OCI-LY7 (cell line): ENCODE results near the gene PLD1. TPM values are rescaled to one million over a fixed set of nuclear protein-coding genes. Genes with fewer than 3 reads are reported as not detected.

Experiments
- BruUV-seq: library from RNA; stranded (reverse); fragments of 400-500 nt; replicated peaks from 2 replicates; lab custom pipeline; 2021; lab: Mats Ljungman, UMichigan
- CTCF ChIA-PET: fragments of 300-600 bp; sonication (Branson Sonifier 250); formaldehyde crosslinking; loops from one replicate; lab custom pipeline; 2022; ENCODE audit warnings: antibody characterized with exemption; ENCODE audit not compliant: unreplicated experiment; lab: Charles Lee
- POLR2A ChIA-PET: fragments of 300-600 bp; sonication (Branson Sonifier 250); formaldehyde crosslinking; loops from one replicate; lab custom pipeline; 2022; ENCODE audit warnings: antibody characterized with exemption; lab: Charles Lee
- DNase-seq: peaks from one replicate; pipeline ENCODE4 v3.0.0-alpha.2; 2015; ENCODE audit warnings: low spot score
- H2AFZ ChIP-seq: fragments of 200-600 bp; sonication (generic), shearing (Covaris generic); 2 replicates; pipeline ENCODE4 v1.6.1; 2014; ENCODE audit warnings: mild to moderate bottlenecking, antibody characterized with exemption, low read length, moderate library complexity
- H3K27ac ChIP-seq: fragments of 200-600 bp; sonication (generic); 2 replicates; pipeline ENCODE4 v1.5.1; 2014; ENCODE audit warnings: mixed run types, low read depth, mild to moderate bottlenecking, moderate library complexity, low read length, inconsistent platforms; ENCODE audit not compliant: poor library complexity, severe bottlenecking
- H3K36me3 ChIP-seq: fragments of 200-600 bp; sonication (generic); 2 replicates; pipeline ENCODE4 v1.6.1; 2014; ENCODE audit warnings: mild to moderate bottlenecking, antibody characterized with exemption, low read length, moderate library complexity, mixed read lengths; ENCODE audit not compliant: insufficient read depth
- H3K4me1 ChIP-seq: fragments of 200-600 bp; sonication (generic); 2 replicates; pipeline ENCODE4 v1.5.1; 2014; ENCODE audit warnings: mild to moderate bottlenecking, low read length; ENCODE audit not compliant: insufficient read depth, poor library complexity, severe bottlenecking
- H3K4me2 ChIP-seq: fragments of 200-600 bp; sonication (generic); 2 replicates; pipeline ENCODE4 v1.6.1; 2014; ENCODE audit warnings: mild to moderate bottlenecking, low read length
- H3K4me3 ChIP-seq: fragments of 200-600 bp; sonication (generic); 2 replicates; pipeline ENCODE4 v1.5.1; 2014; ENCODE audit warnings: mild to moderate bottlenecking, low read depth, low read length; ENCODE audit not compliant: poor library complexity, severe bottlenecking
- H3K79me2 ChIP-seq: fragments of 200-600 bp; sonication (generic); 2 replicates; pipeline ENCODE4 v1.6.1; 2016; ENCODE audit warnings: low read depth, mild to moderate bottlenecking, low read length, moderate library complexity, mixed read lengths; ENCODE audit not compliant: insufficient read depth
- H3K9me2 ChIP-seq: fragments of 200-600 bp; sonication (generic); 2 replicates; pipeline ENCODE4 v1.6.1; 2016; ENCODE audit warnings: mild to moderate bottlenecking, low read length, mixed read lengths; ENCODE audit not compliant: insufficient read depth
- H3K9me3 ChIP-seq: fragments of 200-600 bp; sonication (generic); 2 replicates; pipeline ENCODE4 v1.6.1; 2014; ENCODE audit warnings: mild to moderate bottlenecking, mixed run types, low read length, mixed read lengths
- H4K20me1 ChIP-seq: fragments of 200-600 bp; sonication (generic); 2 replicates; pipeline ENCODE4 v1.6.1; 2014; ENCODE audit warnings: mild to moderate bottlenecking, antibody characterized with exemption, low read length, moderate library complexity, mixed read lengths; ENCODE audit not compliant: insufficient read depth
- EZH2phosphoT487 ChIP-seq: fragments of 200-600 bp; sonication (generic); IDR thresholded peaks from 2 replicates; pipeline ENCODE4 v1.6.1; 2018; ENCODE audit warnings: low read depth, borderline replicate concordance, mild to moderate bottlenecking, mixed run types, antibody characterized with exemption, low read length, moderate library complexity, mixed read lengths
- intact Hi-C: fragments of 100-400 bp; cut with micrococcal nuclease; formaldehyde crosslinking; loops from one replicate; pipeline ENCODE4 v1.10.0; 2022; ENCODE audit not compliant: unreplicated experiment
- total RNA-seq, 2 experiments: library from RNA; depleted of rRNA in 1 of 2; stranded (reverse); fragments of >200 nt in 1 of 2; shearing (Covaris generic) in 1 of 2; gene quantifications; 2 replicates each; pipeline ENCODE4 v1.2.3, GENCODE V29; 2014 to 2022
- TF ChIP-seq, protein P1 (sequence below): fragments of 200-600 bp; sonication (generic); conservative IDR thresholded peaks from 2 replicates; pipeline ENCODE4 v1.5.1; 2014; ENCODE audit warnings: mild to moderate bottlenecking, antibody characterized with exemption, low read length, moderate library complexity, mixed read lengths

PLD1 gene
- total RNA-seq, 2 experiments from 2014 or later: not detected

DNA sequence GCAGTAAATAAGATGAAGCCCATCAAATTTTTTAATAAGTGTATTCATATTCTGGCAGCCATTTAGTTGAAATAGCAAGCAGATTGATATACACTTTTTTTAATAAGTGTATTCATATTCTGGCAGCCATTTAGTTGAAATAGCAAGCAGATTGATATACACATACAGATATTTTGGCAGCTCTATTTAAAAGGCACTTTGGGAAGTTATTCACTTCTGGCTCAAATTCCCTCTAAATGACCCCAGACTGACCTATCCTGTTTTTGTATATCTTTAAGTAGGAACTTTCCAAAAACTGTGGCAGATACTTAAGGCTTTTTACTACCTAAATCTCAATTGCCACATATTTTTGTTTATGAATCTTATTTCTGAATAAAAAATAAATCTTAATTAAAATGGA lies 122.3 kb downstream of the PLD1 start:
- TF ChIP-seq, protein P1, sequence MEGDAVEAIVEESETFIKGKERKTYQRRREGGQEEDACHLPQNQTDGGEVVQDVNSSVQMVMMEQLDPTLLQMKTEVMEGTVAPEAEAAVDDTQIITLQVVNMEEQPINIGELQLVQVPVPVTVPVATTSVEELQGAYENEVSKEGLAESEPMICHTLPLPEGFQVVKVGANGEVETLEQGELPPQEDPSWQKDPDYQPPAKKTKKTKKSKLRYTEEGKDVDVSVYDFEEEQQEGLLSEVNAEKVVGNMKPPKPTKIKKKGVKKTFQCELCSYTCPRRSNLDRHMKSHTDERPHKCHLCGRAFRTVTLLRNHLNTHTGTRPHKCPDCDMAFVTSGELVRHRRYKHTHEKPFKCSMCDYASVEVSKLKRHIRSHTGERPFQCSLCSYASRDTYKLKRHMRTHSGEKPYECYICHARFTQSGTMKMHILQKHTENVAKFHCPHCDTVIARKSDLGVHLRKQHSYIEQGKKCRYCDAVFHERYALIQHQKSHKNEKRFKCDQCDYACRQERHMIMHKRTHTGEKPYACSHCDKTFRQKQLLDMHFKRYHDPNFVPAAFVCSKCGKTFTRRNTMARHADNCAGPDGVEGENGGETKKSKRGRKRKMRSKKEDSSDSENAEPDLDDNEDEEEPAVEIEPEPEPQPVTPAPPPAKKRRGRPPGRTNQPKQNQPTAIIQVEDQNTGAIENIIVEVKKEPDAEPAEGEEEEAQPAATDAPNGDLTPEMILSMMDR: no peak
- TF ChIP-seq EZH2phosphoT487: no peak
- no peaks in the 10 kb centered on the region for H3K79me2 ChIP-seq
- ChIA-PET CTCF (no interaction called here), POLR2A (interaction anchor here (2.2 kb wide), 1 partner anchor 10 kb away, joined by 8 read pairs; no protein-coding TSS in a partner anchor)
- H3K36me3 ChIP-seq: no peaks in the 10 kb centered on the region
- no peak overlapping the region for H3K4me2 ChIP-seq
- no peaks in the 10 kb centered on the region for H3K4me1 ChIP-seq
- intact Hi-C loops: no loop called here
- H3K27ac ChIP-seq: no peak overlapping the region
- H3K9me2 ChIP-seq: no peaks in the 10 kb centered on the region
- no peak for DNase-seq
- H3K4me3 ChIP-seq: no peak overlapping the region
- no peak overlapping the region for H2AFZ ChIP-seq
- H4K20me1 ChIP-seq: no peaks in the 10 kb centered on the region
- H3K9me3 ChIP-seq: no peaks in the 10 kb centered on the region
- BruUV-seq: no TSS peak

DNA sequence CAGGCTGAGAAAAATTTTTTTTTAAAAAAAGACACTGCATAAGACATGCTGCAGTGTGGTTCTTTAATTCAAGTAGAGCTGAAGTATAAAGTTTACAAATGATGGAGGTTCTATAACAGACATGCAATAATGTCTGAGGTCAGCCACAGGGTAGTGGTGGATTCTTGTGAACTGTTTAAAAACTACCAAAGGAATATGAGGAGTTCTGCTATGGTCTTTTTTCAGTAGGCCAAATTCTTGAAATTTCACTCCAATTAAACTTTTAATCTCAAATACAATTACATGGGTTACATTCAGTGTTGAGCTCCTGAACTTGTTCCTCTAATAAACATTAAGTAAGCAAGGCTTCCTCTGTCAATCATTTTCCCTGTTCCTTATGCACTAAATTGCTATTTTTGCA lies 122.7 kb downstream of the PLD1 start:
- no peaks in the 10 kb centered on the region for H3K9me2 ChIP-seq
- no peaks in the 10 kb centered on the region for H3K79me2 ChIP-seq
- no peak for TF ChIP-seq EZH2phosphoT487
- TF ChIP-seq, protein P1: no peak
- no peaks in the 10 kb centered on the region for H3K9me3 ChIP-seq
- no TSS peak for BruUV-seq
- no peak overlapping the region for H3K4me3 ChIP-seq
- no peak overlapping the region for H3K27ac ChIP-seq
- no peak overlapping the region for H2AFZ ChIP-seq
- H4K20me1 ChIP-seq: no peaks in the 10 kb centered on the region
- H3K4me1 ChIP-seq: no peaks in the 10 kb centered on the region
- no peaks in the 10 kb centered on the region for H3K36me3 ChIP-seq
- intact Hi-C loops: no loop called here
- POLR2A ChIA-PET: interaction anchor here (1.2 to 2.2 kb wide), 2 partner anchors 9 kb away, joined by 3 to 8 read pairs; no protein-coding TSS in a partner anchor
- CTCF ChIA-PET: no interaction called here
- no peak overlapping the region for H3K4me2 ChIP-seq
- DNase-seq: no peak

DNA sequence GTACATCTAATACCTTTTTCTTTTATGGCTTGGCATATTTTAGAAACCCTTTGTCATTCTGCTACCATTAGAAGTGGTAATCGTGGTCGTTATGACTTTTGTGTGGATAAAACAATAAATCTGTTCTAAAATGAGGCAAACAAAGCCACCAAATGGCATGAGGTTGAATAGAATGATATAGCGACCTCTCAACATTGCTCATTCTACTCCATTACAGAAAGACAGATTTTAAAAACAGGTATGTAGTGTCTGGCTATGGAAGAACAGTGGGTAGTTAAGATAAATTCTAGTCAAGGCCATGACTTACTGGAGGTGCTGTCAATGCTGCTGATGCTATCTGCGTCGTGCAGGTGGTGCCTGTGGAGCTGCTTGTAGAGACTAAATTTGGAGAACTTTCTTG lies 123.2 kb downstream of the PLD1 start:
- ChIA-PET POLR2A (interaction anchor here (1.2 to 2.2 kb wide), 2 partner anchors 9 to 10 kb away, joined by 3 to 8 read pairs; no protein-coding TSS in a partner anchor), CTCF (no interaction called here)
- Histone ChIP-seq H3K79me2 (no peaks in the 10 kb centered on the region), H3K27ac (no peak overlapping the region), H4K20me1 (no peaks in the 10 kb centered on the region), H3K9me3 (no peaks in the 10 kb centered on the region), H3K9me2 (no peaks in the 10 kb centered on the region), H3K4me2 (no peak overlapping the region), H2AFZ (no peak overlapping the region), H3K4me3 (no peak overlapping the region), H3K36me3 (no peaks in the 10 kb centered on the region), H3K4me1 (no peaks in the 10 kb centered on the region)
- intact Hi-C loops: no loop called here
- TF ChIP-seq, protein P1: no peak
- TF ChIP-seq EZH2phosphoT487: no peak
- no peak for DNase-seq
- no TSS peak for BruUV-seq
